ENCODE results near the gene RAPGEF5. TPM values are rescaled to one million over a fixed set of nuclear protein-coding genes. Genes with fewer than 3 reads are reported as not detected.
A peak's percentile ranks its signal among the peaks of the same experiment; 100 is the strongest.

Gene RAPGEF5
- total RNA-seq, 1 donor from 2014 or later, result 11.1 TPM

DNA sequence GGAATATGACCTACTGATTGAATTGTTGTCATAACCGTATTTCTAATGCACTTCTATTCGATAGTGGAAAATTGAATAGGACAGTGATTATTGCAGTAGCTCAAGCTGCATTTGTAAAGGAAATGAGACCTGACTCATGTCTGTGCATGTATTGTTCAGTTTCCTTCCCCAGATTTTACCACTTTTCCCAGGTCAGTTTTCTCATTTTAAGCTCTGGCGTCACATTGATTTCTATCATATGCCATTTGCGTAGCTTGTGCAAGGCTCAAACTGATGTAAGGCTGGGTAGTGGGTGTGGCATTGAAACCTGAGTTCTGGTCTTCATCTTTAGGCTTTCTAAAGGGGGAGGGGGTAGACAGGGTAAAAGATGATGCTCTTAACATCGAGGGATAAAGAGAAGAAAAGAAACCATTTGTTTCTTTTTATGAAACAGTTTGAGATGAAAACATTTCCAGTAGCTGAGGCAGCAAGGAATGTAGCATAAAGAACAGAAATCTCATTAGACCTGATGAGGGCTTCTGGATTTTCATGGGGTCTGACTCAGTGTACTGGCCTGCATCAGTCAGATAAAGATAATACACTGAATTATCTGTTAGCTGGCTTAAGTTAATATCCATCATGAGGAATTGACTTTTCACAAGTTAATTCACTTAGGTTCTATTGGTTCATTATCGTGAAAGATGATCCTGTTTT is 229.0 kb downstream of the RAPGEF5 start:
- intact Hi-C loops (cut with DNase I), result no loop called here
- ATAC-seq (ENCODE audit: poor library complexity) (no peak), DNase-seq (no peak)

DNA sequence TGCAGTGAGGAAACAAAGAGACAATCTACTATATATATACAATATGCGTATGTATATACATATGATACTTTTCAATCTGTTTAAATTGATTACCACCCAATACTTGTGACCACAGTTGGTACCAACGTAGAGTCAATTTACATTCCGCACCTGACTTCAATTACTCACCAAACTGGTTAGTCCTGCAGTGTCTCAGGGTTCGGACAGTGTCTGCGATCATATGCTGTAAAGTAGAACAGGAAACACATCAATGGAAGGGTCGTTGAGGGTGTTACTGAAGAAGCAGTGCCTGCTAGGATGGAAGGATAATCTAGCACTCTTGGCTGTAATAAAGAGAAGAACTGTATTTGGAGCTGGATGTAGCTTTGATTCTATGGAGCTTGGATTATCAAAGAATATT is 231.5 kb downstream of the RAPGEF5 start:
- DNase-seq (no peak), ATAC-seq (ENCODE audit: poor library complexity) (no peak)
- intact Hi-C loops (cut with DNase I), result no loop called here

- no peak for DNase-seq
- intact Hi-C loops (cut with DNase I), result no loop called here
- no peak for ATAC-seq (ENCODE audit: poor library complexity)
Observed at GRCh38 chr7:22124941-22125340, 232.0 kb downstream of the RAPGEF5 start.

DNA sequence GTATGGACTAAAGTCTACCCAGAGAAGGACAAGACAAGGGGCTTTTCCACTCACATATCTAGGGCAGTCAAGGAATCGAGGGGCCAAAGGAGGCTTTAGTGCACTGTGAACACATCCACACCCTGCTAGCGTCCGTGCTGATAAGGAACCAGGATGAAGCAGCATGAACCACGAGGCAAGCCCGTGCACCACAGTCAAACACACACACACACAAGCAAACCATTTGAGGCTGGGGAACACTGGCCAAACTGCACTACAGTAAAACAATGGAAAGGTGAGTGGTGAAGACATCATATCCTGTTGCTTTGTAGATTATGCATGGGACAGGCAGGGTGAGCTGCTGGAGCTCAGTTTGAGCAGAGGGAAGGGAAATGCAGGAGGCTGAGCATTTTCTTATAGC is 233.8 kb downstream of the RAPGEF5 start:
- DNase-seq, result no peak
- intact Hi-C loops (cut with DNase I), result no loop called here
- peak; percentile 22 for ATAC-seq (ENCODE audit: poor library complexity)

DNA sequence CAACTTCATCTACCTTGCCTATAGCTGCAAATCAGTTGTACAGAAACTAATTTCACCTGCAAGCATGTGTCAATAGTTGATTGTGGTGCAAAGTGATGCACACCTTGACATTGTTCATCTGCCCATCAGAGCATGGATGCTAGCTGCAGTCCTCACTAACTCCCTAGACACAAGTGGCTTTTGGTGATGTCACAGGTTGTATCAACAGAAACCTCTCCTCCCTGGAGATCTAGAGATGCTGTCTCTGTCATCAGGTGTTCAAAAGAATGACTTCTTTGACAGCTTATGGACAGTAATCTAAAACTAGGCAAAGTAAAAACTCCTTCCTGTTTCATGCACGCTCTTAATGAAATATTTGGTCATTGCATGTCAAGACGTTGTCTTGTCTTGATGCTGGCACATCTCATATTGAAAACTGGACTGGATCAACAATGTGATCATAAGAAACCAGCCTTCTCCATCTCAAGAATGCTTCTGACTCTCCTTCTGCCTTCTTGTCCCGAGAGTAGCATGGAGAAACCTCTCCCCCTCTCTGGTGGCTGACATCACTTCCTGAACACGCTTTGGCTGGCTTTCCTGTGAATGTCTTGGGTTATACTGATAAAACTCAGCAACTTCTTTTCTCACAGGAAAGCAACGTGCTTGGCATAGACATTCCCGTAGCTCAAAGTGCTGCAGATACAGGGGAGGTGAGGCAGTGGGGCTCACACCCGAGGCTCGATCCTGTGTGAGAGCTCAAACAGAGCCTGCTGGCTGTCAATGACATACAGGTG is 235.1 kb downstream of the RAPGEF5 start:
- peak; percentile 62 for ATAC-seq (ENCODE audit: poor library complexity)
- intact Hi-C loops (cut with DNase I), result no loop called here
- peak; percentile 42 for DNase-seq

- ATAC-seq (ENCODE audit: poor library complexity) (no peak), DNase-seq (no peak)
Observed at GRCh38 chr7:22120391-22121053, 236.4 kb downstream of the RAPGEF5 start.

GRCh38 chr7:22117222-22117621 is 239.7 kb downstream of the RAPGEF5 start:
- ATAC-seq (ENCODE audit: poor library complexity) (no peak), DNase-seq (no peak)
- intact Hi-C loops (cut with DNase I), result no loop called here

More at GRCh38 chr7:22120391-22121053, 236.4 kb downstream of the RAPGEF5 start:
- intact Hi-C loops (cut with DNase I), result no loop called here

DNA sequence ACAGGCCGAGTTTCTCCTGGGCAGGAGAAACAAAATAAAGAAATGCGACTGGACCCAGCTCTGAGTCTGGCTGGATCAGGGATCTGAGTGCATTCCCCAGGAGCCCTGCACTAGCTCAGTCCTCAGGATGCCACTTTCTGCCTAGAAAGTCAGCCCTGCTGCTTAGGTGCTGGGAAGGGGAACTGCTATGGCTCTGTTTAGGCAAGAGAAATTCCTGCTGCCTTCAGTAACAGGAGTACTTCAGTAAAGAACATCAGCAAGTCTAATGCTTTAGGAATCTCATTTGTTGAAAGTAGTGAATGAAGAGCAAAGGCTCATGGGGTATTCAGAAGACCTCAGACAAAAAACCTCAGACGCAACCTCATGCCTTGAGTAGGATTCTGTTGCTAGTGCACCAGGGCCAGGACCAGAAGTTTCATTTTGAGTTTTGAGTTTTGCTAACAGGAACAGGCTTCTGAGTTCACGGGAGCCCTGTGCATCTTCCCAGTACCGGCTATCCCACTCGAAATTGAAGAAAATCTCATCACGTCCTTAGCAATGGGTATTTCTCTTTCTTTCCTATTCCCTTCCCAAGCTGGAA is 240.4 kb downstream of the RAPGEF5 start:
- ATAC-seq (ENCODE audit: poor library complexity), result no peak
- DNase-seq, result no peak
- intact Hi-C loops (cut with DNase I), result no loop called here

GRCh38 chr7:22115689-22116088 is 241.3 kb downstream of the RAPGEF5 start:
- no peak for ATAC-seq (ENCODE audit: poor library complexity)
- intact Hi-C loops (cut with DNase I), result no loop called here
- no peak for DNase-seq

DNA sequence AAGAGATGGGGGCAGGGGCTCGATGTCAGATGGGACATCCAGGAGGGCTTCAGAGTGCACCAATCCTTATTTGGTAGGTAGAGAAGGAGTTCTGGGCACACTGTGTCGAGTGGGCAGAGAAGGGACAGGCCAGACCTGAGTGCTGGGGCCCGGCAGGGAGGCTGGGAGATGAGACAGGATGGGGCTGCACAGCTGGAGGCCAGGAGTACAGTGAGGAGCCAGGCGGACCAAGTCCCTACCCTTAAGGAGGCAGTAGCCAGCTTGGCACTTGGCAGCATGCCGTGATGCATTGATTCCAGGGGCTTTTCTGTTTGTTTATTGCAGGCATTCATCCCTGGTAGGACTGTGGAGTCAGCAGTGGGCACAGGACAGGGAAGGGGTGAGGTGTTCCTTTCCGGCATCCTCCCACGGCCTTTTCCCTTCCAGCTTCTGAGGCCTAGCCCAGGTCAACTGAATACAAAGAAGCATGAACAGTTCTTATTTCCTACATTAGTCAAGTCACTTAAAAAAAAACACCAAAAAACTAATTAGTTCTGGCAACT is 242.4 kb downstream of the RAPGEF5 start:
- ATAC-seq (ENCODE audit: poor library complexity) (no peak), DNase-seq (peak; percentile 48)
- intact Hi-C loops (cut with DNase I), result no loop called here

- no peak for DNase-seq
- no peak for ATAC-seq (ENCODE audit: poor library complexity)
- intact Hi-C loops (cut with DNase I), result no loop called here
Observed at GRCh38 chr7:22113041-22113440, 243.9 kb downstream of the RAPGEF5 start.

- ATAC-seq (ENCODE audit: poor library complexity) (no peak), DNase-seq (no peak)
- intact Hi-C loops (cut with DNase I), result loop anchor here (2.0 kb wide), 1 partner anchor 377 kb away; no protein-coding TSS in a partner anchor
Observed at GRCh38 chr7:22111661-22112060, 245.3 kb downstream of the RAPGEF5 start.

GRCh38 chr7:22110881-22111280 is 246.1 kb downstream of the RAPGEF5 start:
- intact Hi-C loops (cut with DNase I), result loop anchor here (2.0 kb wide), 1 partner anchor 378 kb away; no protein-coding TSS in a partner anchor
- DNase-seq (no peak), ATAC-seq (ENCODE audit: poor library complexity) (no peak)

- ATAC-seq (ENCODE audit: poor library complexity) (peak; percentile 89), DNase-seq (no peak)
- intact Hi-C loops (cut with DNase I), result loop anchor here (2.0 kb wide), 1 partner anchor 378 kb away; no protein-coding TSS in a partner anchor
Observed at GRCh38 chr7:22110227-22110839, 246.6 kb downstream of the RAPGEF5 start.

DNA sequence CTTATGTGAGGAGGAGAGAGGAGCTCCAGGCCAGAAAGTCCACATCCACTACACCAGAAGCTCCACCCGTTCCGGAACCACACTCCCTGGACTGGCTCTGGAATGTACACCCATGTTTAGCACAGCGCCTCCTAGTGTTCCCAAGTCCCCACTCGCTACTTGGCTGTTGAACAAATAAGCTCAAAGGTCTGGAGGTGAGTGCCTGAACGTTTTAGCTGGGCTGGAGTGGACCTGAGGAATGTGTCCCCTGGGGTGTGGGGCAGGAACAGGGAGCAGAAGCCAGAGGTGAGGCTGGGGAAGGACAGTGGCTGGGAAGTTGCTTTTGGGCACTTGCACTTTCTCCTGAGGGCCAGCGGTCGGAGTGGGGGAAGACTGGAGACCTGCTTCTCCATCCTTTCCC is 247.2 kb downstream of the RAPGEF5 start:
- intact Hi-C loops (cut with DNase I), result loop anchor here (2.0 to 10.0 kb wide), 2 partner anchors 185 to 379 kb away; no protein-coding TSS in a partner anchor
- peak; percentile 42 for ATAC-seq (ENCODE audit: poor library complexity)
- no peak for DNase-seq

DNA sequence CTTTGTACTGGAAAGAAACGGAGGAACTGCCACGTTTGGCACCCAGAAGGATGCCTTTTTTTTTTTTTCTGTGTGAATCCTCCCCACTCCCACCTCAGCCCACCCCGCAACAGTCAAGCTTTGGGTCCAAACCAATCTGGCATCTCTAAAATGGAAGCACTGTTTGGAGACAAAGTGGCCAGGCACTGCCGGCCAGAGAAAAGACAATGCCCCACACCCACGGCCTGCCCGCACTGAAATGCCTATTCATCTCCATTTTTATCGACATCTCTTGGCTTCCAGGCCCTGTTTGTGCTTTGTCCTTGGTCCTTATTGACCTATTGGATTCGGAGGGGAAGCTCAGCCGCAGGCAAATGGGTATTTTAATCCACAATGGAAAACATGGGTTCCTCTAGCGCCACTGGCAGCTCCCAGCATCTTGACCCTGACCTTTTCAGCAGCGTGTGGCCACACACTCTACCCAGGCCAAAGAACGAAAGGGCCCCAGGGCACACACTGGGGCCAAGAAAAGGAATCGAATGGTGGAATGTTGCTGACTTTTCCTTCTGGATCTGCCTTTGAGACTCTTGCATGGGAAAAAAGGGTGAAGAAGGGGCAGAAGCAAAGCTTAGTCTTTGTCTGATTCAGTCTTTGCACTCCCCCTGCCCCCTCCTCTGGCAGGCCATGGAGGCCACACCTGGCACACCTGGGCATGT is 248.7 kb downstream of the RAPGEF5 start:
- intact Hi-C loops (cut with DNase I), result loop anchor here (10.0 kb wide), 1 partner anchor 187 kb away; no protein-coding TSS in a partner anchor
- no peak for ATAC-seq (ENCODE audit: poor library complexity)
- no peak for DNase-seq

- no peak for ATAC-seq (ENCODE audit: poor library complexity)
- intact Hi-C loops (cut with DNase I), result loop anchor here (10.0 kb wide), 1 partner anchor 189 kb away; no protein-coding TSS in a partner anchor
- no peak for DNase-seq
Observed at GRCh38 chr7:22105550-22105949, 251.4 kb downstream of the RAPGEF5 start.
